HPDE6-E6E7 (cell line): Measurements from ENCODE around the gene CLDN5.
A peak's percentile ranks its signal among the peaks of the same experiment; 100 is the strongest.

Experiments
- DNase-seq: peaks from one replicate; pipeline ENCODE4 v3.0.0; 2011; ENCODE audit warnings: missing footprints; ENCODE audit errors: extremely low spot score

CLDN5 gene

DNA sequence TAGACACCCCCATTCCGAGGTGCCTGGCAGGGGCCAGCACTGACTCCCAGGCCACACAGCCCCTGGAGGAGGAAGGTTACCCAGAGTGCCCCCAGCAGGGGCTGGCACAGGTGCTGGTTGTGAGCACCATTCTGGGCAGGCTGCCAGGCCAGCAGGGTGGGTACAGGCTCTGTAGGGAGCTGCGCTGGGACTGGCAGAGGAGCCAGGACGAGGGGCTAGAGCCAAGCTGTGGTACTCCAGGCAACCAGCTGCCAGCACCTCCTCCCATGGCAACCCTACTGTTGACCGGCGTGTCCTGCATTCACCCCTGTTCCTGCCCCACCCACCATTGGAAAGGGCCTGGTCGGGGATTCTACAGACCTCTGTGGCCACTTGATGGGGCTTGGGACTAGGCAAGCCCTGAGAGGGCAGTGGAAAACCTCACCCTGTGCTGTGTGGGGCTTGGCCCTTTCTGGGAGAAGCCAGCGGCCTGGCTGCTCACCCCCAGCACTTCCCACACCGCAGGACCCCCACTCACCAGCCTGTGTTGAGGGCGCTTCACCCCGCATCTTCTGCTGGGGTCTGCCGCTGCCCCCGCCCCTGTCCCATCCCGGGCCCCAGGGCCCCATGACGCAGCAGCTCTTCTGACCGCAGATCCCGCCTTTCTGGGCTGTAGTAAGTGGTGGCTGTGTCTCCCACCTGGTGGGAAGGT is 1.9 kb downstream of the CLDN5 start:
- no peak for DNase-seq

- DNase-seq = no peak
These were observed 3.5 kb downstream of the CLDN5 start for GRCh38 chr22:19520566-19521305.

- no peak for DNase-seq
These were observed 4.2 kb downstream of the CLDN5 start for GRCh38 chr22:19520007-19520406.

DNA sequence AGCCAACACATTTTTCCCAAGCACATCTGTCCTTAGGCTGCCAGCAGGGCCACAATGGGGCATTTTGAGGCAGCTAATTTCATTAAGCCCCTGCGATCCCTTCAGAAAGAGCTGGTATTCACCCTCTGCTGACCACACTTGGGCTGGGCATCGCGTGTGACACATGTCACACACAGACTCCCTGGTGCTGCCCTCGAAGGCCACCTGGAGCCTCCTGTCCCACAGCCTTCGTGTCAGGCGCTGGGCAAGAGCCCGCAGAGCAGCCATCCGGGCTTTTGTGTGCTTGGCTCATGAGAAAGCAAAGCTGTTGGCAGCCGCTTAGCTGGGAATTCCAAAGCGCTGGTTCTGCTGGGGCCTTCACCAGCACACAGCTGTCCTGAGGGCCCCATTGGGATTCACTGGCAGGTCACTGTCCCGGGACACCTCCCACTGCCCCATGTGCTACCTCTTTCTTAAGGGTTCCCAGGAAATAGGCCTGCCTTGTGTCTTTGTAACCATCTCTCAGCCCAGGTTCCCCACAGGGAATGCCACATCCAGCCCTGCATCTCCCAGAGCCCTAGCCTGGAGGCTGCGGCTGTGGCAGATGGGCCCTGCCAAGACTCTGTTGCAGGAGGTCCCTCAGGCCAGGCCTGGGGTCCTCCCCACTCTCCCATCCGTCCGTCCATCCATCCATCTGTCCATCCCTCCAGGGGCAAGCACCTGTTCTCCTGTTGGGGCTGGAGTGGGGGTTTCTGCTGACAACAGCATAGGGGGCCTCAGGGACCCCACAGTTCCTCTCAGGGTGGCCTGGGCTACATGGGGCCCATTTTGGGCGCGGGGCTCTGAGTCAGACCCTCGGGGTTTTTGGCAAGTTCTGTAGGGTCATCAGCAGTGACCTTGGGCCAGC is 4.9 kb downstream of the CLDN5 start:
- DNase-seq = no peak

DNA sequence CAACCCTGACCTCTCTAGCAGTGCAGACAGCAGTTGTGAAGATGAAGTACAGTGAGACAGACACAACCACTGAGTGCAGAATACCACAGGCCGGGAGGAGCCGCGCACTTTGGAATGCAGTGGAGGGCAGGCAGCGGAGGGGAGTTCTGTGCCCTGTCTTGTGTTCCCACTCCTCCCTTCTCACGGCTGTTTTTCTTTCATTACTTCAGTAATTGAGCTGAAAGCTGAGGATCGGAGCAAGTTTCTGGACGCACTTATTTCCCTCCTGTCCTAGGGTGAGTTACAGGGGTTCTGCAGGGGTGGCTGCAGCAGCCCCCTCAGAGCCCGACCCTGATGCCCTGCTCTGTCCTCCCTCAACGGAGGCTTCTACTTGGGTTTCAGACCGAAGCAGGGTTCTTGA is 5.6 kb downstream of the CLDN5 start:
- DNase-seq = no peak

GRCh38 chr22:19517919-19518611 is 6.1 kb downstream of the CLDN5 start:
- no peak for DNase-seq

DNA sequence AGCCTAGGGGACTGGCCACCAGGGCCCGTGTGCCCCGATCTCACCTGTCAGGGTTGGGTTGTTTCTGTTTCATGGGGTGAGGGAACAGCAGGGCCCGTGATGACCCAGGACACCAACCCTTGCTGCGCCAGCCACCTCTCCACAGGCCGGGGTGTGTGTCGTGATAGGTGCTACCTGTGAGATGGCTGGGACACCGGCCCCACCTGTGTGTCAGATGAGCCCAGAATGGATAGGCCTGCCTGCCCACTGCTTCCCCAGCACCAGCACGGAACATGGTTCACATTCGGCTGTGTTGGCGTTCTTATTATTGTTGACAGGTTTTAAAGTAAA is 7.1 kb downstream of the CLDN5 start:
- no peak for DNase-seq

DNA sequence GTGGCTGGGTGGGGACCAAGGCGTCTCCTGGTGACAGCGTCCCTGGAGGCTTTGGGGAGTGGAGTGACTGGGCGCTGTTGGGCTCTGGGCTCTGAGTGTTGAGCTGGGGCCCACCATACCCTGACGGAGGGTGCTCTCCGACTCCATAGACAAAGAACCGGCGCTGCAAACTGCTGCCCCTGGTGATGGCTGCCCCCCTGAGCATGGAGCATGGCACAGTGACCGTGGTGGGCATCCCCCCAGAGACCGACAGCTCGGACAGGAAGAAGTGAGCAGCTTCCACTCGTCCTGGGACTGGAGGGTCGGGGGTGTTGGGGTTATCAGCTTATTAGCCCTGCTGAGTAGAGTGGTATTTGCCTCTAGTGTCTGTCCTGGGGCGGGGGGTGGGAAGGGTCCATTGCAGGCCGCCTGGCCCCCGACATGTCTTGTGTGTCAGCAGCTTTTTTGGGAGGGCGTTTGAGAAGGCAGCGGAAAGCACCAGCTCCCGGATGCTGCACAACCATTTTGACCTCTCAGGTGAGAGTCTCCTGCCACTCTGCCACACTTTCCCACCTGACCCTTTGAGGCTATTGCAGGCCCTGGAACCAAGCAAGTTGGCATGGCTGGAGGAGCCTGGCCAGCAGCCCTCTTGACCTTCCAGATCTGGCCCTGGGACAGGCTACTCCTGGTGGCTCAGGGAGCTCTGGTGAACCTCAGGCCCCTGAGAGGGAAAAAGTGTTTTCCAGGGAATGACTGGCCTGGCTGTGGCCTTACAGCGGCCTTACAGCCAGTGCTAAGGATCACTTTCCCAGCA is 7.6 kb downstream of the CLDN5 start:
- no peak for DNase-seq

- no peak for DNase-seq
These were observed 8.4 kb downstream of the CLDN5 start for GRCh38 chr22:19515654-19516377.

GRCh38 chr22:19514831-19515565 is 9.2 kb downstream of the CLDN5 start:
- no peak for DNase-seq

GRCh38 chr22:19513823-19514222 is 10.4 kb downstream of the CLDN5 start:
- no peak for DNase-seq

DNA sequence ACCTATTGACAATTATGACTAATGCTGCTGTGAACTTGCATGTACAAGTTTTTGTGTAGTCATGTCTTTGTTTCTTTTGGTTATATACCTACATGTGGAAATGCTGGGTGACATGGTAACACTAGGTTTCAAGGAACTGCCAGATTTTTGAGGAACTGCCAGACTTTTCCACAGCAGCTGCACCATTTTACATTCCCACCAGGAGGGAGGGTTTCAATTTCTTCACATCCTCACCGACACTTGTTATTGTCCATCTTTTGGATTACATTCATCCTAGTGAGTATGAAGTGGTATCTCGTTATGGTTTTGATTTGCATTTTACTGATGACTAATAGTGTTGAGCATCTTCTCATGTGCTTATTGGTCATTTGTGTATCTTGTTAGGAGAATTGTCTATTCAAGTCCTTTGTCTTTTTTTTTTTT is 13.3 kb downstream of the CLDN5 start:
- peak; percentile 60 for DNase-seq

- no peak for DNase-seq
These were observed 14.3 kb downstream of the CLDN5 start for GRCh38 chr22:19509923-19510322.

GRCh38 chr22:19509191-19509590 is 15.0 kb downstream of the CLDN5 start:
- DNase-seq = no peak

DNA sequence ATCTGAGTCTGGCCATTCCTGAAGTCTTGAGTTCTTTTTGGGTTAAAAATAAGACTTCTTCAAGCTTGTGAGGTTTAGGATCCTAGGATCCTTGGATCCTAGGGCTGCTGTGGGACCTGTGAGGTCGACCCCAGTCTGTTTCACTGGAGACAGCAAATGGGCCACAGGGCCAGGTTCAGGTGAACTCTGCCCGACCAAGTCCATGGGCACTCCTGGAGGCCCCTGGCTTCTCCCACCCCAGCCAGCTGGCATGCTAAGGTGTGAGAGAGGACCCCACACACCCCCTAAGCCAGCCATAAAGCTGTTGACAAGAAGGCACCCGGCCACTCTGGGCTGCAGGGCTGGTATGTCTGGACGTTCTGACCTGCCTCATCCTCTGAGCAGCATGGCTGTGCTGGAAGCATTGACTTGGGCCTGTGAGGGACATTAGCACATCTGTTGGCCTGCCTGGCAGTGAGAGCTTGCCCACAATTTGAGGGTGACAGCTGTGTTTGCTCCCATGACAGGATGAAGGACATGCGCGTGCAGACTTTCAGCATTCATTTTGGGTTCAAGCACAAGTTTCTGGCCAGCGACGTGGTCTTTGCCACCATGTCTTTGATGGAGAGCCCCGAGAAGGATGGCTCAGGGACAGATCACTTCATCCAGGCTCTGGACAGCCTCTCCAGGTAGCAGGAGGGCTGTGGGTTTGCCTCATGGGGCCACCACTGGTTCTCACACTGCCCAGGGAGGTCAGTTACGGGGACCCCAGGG is 16.0 kb downstream of the CLDN5 start:
- DNase-seq = no peak

DNA sequence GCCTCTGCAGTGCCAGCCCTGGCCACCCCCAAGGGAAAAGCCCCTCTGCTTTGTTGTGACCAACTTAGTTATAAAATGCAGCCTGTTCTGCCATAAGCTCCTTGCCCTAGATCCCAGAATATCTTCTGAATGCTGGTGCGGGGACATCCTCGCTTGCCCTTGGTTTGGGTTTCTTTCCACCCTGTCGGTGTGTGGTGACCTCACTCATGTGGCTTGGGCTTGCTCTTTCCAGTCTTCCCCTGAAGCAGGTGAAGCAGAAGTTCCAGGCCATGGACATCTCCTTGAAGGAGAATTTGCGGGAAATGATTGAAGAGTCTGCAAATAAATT is 16.7 kb downstream of the CLDN5 start:
- no peak for DNase-seq

- DNase-seq = no peak
These were observed 18.0 kb downstream of the CLDN5 start for GRCh38 chr22:19506212-19506611.

GRCh38 chr22:19505735-19506126 is 18.5 kb downstream of the CLDN5 start:
- DNase-seq = no peak
